Germinal center (tissue), 1 donor: ENCODE results near the gene SLF2.

ENCODE experiments used
- DNase-seq: peaks from one replicate; pipeline ENCODE4 v3.0.0; 2012; ENCODE audit warnings: mixed read lengths, low spot score

Gene SLF2

GRCh38 chr10:101000127-101000914, 87.6 kb downstream of the SLF2 start:
- DNase-seq, result no peak

GRCh38 chr10:101000915-101001658, 88.3 kb downstream of the SLF2 start:
- DNase-seq, result no peak

- no peak for DNase-seq
These were observed 88.9 kb downstream of the SLF2 start for GRCh38 chr10:101001659-101002035.

DNA sequence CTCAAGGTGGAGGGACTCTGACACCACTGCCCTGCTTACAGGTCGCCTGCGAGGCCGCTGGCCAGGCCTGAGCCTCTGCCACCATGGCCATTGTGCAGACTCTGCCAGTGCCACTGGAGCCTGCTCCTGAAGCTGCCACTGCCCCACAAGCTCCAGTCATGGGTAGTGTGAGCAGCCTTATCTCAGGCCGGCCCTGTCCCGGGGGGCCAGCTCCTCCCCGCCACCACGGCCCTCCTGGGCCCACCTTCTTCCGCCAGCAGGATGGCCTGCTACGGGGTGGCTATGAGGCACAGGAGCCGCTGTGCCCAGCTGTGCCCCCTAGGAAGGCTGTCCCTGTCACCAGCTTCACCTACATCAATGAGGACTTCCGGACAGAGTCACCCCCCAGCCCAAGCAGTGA, 89.7 kb downstream of the SLF2 start:
- no peak for DNase-seq

DNA sequence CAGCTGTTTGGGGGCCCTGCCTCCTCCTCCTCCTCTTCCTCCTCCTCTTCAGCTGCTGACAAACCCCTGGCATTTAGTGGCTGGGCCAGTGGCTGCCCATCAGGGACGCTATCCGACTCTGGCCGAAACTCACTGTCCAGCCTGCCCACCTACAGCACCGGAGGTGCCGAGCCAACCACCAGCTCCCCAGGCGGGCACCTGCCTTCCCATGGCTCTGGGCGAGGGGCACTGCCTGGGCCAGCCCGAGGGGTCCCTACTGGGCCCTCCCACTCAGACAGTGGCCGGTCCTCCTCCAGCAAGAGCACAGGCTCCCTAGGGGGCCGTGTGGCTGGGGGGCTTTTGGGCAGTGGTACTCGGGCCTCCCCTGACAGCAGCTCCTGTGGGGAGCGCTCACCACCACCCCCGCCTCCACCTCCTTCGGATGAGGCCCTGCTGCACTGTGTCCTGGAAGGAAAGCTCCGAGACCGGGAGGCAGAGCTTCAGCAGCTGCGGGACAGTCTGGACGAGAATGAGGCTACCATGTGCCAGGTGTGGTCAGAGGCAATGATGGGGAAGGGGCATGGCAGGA, 91.0 kb downstream of the SLF2 start:
- DNase-seq, result no peak

GRCh38 chr10:101005361-101005760, 92.6 kb downstream of the SLF2 start:
- DNase-seq, result no peak

DNA sequence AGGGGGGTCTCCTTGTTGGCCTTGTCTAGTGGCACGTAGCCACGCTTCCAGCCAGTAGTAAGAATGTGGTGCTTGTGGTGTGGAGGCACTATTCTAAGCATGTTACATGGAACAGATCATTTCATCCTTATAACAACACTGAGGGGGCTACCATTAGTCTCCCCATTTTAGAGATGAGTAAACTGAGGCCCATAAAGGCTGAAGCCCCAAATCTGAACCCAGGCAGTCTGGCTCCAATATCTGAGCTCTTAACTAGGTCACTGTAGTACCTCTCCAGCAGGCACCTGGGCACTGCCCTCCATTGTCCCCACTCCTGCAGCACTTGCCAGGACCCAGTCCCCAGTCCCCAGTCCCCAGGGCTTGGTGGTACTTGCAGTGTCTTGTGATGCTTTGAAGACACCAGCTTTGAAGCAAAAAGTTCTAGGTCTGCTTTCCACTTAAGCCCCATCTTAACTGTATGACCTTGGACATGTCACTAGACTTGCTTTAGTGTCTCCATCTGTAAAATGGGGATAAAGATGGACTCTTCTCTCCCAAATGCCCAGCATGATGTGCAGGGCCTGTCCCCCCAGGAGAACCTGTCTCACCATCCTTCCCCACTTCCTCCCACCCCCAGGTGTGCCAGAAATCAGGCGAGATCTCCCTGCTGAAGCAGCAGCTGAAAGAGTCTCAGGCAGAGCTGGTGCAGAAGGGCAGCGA, 93.3 kb downstream of the SLF2 start:
- no peak for DNase-seq

- DNase-seq, result no peak
These were observed 93.9 kb downstream of the SLF2 start for GRCh38 chr10:101006593-101007098.

GRCh38 chr10:101007099-101007711, 94.4 kb downstream of the SLF2 start:
- DNase-seq, result no peak

- no peak for DNase-seq
These were observed 95.4 kb downstream of the SLF2 start for GRCh38 chr10:101007915-101008822.

GRCh38 chr10:101008823-101009423, 96.2 kb downstream of the SLF2 start:
- no peak for DNase-seq

GRCh38 chr10:101010329-101010728, 97.6 kb downstream of the SLF2 start:
- DNase-seq, result no peak

GRCh38 chr10:101011517-101012423, 99.0 kb downstream of the SLF2 start:
- no peak for DNase-seq

GRCh38 chr10:101012525-101013364, 100.0 kb downstream of the SLF2 start:
- peak; percentile 83 for DNase-seq

- DNase-seq, result no peak
These were observed 100.6 kb downstream of the SLF2 start for GRCh38 chr10:101013365-101013825.

- DNase-seq, result peak; percentile 82
These were observed 101.6 kb downstream of the SLF2 start for GRCh38 chr10:101014230-101014884.
